Middle frontal gyrus (tissue), 1 donor: Measurements from ENCODE around the gene UVRAG.

Experiments used
- DNase-seq: peaks from one replicate; pipeline ENCODE4 v3.0.0-alpha.2; 2015; ENCODE audit warnings: low spot score; ENCODE audit errors: extremely low spot score

Gene UVRAG

GRCh38 chr11:76095891-76096290, 280.9 kb downstream of the UVRAG start:
- DNase-seq = no peak

DNA sequence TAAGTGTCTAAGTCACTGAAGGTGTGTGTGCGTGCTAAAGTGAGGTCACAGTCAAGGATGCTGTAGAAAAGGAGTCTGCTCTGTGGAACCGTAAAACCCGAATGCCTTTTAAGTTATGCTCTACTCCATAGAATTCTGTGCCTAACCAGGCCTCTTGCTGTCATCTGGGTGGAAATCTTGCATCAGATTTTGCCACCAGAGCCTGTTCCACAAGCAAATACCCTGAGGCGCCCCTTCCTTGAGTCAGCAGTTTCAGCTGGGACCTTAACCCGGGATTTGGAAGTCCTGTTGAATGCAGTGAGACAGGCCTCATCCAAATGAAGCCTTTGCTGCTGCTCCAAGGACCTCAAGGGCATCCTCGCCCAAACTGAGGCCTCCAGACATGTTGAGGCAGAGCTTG, 281.5 kb downstream of the UVRAG start:
- DNase-seq = no peak

GRCh38 chr11:76102802-76103201, 287.8 kb downstream of the UVRAG start:
- DNase-seq = no peak

GRCh38 chr11:76103460-76103859, 288.4 kb downstream of the UVRAG start:
- no peak for DNase-seq

GRCh38 chr11:76104285-76104684, 289.3 kb downstream of the UVRAG start:
- DNase-seq = no peak

DNA sequence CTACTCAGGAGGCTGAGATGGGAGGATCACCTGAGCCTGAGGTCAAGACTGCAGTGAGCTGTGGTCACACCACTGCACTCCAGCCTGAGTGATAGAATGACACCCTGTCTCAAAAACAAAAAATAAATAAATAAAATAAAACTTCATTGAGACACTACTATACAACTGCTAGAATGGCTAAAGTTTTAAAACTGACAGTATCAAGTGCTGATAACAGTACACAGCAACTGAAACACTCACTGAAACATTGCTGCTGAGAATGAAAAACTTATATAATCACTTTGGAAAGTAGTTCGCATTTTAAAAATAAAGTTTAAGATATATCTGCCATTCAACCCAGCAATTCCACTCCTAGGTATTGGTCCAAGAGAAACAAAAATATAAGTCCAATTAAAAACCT, 290.6 kb downstream of the UVRAG start:
- no peak for DNase-seq

GRCh38 chr11:76107971-76108370, 293.0 kb downstream of the UVRAG start:
- DNase-seq = no peak

DNA sequence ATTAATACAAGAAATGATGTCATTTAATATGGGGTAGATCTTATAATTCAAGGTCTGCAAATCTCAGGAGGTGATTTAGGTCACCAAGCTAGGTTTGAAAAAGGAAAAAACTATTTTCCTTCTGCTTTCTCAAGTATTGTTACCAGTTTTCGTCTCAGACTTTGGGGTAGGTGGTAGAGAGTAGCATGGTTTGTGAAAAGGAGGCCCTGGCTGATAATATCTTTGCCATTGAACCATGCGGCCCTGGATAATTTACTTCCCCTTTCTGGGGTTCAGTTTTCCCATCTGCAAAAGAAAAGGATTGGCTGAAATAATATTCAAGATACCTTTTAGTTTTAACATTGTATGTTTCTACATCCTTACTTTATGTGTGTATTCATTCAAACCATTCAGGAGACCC, 299.2 kb downstream of the UVRAG start:
- DNase-seq = no peak

GRCh38 chr11:76115555-76115954, 300.5 kb downstream of the UVRAG start:
- DNase-seq = no peak

- DNase-seq = no peak
These were observed 304.0 kb downstream of the UVRAG start for GRCh38 chr11:76119032-76119431.

DNA sequence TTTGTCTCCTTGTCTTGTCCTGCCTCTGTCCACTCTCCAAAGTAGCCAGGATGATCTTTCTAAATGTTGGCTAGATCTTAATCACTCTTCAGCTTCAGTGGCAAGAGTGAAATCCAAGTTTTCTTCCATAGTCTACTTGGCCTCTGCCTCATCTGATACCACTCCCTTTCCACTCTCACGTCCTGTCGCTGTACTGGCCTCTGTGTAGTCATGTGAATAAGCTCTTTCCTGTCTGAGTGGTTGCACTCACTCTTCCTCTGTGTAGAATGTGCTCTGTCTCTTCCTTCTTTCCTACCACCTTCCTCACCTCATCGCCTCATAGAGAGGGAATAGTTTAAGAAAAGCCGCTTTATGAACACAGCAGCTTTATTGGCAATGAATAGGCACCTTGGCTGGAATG, 304.8 kb downstream of the UVRAG start:
- no peak for DNase-seq

GRCh38 chr11:76120513-76121101, 305.6 kb downstream of the UVRAG start:
- DNase-seq = no peak

- DNase-seq = no peak
These were observed 308.2 kb downstream of the UVRAG start for GRCh38 chr11:76123248-76123647.

DNA sequence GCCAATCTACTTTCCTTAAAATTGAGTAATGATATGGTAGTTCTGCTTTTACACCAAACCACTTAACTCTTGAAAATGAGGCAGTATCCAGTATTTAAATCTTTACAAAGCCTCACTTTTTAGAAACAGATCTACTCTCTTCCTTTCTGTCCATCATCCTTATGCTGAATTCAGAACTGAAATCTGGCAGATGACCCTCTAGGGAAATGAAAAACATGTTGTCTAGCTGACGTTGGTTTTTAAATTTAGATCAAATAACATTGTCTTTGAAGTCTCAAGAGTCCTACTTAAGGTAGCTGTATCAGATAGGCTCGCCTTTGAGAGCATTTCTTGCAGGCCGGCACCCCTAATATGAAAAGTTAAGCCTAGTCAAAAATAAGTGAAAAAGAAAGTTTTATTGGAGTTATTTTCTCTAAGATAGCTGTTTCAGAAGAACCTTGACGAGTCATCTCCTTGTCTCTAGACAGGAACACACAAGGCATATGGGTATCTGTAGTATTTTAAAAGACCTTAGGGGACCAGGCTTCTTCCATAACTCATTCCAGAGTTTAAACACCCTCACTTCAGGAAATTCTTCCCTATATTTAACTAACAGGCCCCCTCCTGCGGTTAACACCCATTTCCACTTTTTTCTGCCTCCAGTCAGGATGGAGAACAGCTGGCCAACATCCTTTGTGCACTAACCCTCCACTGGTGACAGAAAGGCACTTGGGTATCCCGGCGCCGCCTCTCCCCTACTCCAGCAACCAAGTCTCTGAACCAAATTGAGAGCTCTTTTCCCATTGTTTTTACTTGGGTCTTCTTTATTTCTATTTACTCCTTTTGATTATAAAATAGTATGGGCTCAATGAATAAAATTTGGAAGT, 310.1 kb downstream of the UVRAG start:
- DNase-seq = no peak

GRCh38 chr11:76129729-76130128, 314.7 kb downstream of the UVRAG start:
- no peak for DNase-seq

- DNase-seq = no peak
These were observed 316.1 kb downstream of the UVRAG start for GRCh38 chr11:76131142-76131541.

DNA sequence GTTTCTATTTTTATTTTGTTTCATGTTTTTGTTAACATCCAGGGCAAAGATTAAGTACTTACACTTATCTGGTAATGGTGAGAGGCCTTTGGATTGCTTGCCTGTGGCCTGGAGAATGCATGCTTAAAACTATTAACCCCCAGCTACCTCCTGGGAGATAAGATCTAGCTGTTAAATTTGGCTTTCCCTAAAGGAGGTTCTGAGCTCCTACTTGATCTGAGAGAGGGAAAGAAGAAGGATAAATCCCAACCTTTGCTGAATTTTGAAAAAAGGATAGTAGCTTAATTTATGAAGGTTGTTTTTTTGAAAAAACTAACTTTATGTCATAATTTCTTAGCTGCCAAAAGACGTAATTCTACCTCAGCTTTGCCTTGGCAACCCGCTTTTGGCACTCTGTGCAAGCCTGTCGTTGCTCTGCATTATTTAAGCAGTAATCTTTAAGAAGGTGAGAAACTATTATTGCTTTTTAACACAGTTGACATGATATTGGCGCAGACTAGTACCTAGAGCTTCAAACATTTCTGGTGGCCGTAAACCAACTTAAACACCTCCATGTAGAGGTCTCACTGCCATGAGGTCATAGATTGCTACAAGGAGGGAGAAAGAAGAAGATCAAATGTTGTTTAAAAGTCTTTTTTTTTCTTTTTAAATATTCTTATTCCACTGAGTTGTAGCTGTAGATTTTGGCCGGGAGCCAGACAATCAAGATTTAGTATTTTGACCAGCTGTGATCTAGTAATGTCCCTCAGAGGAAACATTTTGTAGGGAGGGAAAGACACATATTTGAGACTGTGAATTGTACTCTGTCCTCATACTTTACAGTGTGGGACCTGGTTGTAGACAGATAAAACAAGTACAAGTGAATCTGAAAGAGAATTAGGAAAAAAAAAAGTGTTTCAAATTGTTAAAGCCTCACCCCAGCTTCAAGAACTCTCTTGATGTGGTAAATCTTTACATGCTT, 316.9 kb downstream of the UVRAG start:
- no peak for DNase-seq

GRCh38 chr11:76134239-76134638, 319.2 kb downstream of the UVRAG start:
- no peak for DNase-seq

- DNase-seq = no peak
These were observed 320.5 kb downstream of the UVRAG start for GRCh38 chr11:76135491-76135890.

DNA sequence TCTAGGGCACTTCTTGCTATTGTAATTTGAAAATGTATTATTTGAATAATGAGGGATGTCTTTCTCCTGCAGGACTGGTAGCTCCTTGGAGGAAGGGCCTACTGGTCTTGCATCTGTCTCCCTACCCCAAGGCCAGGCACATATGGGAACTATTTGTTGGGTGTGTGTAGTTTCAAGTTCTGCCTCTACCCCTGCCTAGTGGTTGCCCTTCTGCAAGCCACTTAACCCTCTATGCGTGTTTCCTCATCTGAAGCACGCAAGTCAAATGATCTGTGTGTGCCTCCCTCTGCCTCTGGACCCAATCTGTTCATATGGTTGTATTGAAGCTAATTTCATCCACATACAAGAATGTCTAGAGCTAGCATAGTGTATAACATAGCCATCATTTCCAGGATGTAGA, 324.3 kb downstream of the UVRAG start:
- DNase-seq = no peak

GRCh38 chr11:76140912-76141574, 326.0 kb downstream of the UVRAG start:
- DNase-seq = no peak
